ENCODE results near the gene SLC7A10. TPM values are rescaled to one million over a fixed set of nuclear protein-coding genes. Genes with fewer than 3 reads are reported as not detected.

Gene SLC7A10
- polyA plus RNA-seq, 1 of the 3 experiments (the other 2 are of a cell fraction), result 0.02 TPM

DNA sequence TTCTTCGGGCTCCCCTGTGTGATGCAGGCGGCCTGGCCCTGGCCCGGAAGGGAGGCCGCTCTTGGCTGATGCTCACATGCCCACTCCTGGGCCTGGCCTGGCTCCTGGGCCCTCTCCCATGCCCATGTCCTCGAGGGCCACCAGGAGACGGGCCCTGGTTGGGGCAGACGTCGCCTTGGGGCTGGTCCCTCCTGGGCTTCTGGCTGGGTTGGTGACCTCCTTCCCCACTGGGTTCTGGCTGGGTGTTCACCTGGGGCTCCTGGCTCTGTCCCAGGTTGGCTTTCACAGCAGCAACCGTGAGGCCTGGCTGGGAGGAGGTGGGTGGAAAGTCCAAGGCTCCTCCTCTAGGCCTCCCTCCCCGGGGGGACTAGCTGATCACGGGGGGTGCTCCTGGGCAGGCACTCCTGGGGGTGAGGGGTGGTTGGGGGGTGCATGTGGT lies 15.5 kb upstream of the SLC7A10 start:
- no peaks in the 10 kb centered on the region for H3K36me3 ChIP-seq (replicated peaks in 1 of 2; ENCODE audit: control insufficient read depth in 1 of 2, insufficient read depth in 2 of 2, low read length in 1 of 2)
- H2AFZ ChIP-seq (ENCODE audit: low read depth), result no peak overlapping the region
- no peak for DNase-seq
- POLR2A ChIA-PET, result no interaction called here
- H3K9ac ChIP-seq, result no peak overlapping the region
- no peaks in the 10 kb centered on the region for H3K27me3 ChIP-seq (ENCODE audit: insufficient read depth)
- no peaks in the 10 kb centered on the region for H4K20me1 ChIP-seq (ENCODE audit: insufficient read depth)
- no peak overlapping the region for H3K4me3 ChIP-seq (ENCODE audit: low read depth in 2 of 2, low read length in 1 of 2)
- CTCF ChIA-PET, result interaction anchor here (0.6 to 14.8 kb wide), 21 partner anchors 10 to 666 kb away, joined by 3 to 511 read pairs (median 4); partner anchors contain the start of gene CEBPA
- no peaks in the 10 kb centered on the region for H3F3A ChIP-seq (replicated peaks; ENCODE audit: insufficient read depth)
- no peaks in the 10 kb centered on the region for H3K9me2 ChIP-seq
- TF ChIP-seq RCOR1 (IDR thresholded peaks at IDR 0.05; ENCODE audit: low read length), result no peak
- TF ChIP-seq GABPA (IDR thresholded peaks at IDR 0.05; ENCODE audit: low read depth), result no peak
- no peak for TF ChIP-seq SIN3A (IDR thresholded peaks at IDR 0.05; ENCODE audit: borderline replicate concordance, low read depth, low read length)
- TF ChIP-seq FOXJ3 (CRISPR knock-in tag; IDR thresholded peaks at IDR 0.05), result no peak
- no peak for TF ChIP-seq EZH2phosphoT487 (IDR thresholded peaks at IDR 0.05; ENCODE audit: borderline replicate concordance, low read depth)
- no peak for TF ChIP-seq ELF1 (IDR thresholded peaks at IDR 0.05)
- TF ChIP-seq, protein P1, sequence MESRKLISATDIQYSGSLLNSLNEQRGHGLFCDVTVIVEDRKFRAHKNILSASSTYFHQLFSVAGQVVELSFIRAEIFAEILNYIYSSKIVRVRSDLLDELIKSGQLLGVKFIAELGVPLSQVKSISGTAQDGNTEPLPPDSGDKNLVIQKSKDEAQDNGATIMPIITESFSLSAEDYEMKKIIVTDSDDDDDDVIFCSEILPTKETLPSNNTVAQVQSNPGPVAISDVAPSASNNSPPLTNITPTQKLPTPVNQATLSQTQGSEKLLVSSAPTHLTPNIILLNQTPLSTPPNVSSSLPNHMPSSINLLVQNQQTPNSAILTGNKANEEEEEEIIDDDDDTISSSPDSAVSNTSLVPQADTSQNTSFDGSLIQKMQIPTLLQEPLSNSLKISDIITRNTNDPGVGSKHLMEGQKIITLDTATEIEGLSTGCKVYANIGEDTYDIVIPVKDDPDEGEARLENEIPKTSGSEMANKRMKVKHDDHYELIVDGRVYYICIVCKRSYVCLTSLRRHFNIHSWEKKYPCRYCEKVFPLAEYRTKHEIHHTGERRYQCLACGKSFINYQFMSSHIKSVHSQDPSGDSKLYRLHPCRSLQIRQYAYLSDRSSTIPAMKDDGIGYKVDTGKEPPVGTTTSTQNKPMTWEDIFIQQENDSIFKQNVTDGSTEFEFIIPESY (IDR thresholded peaks at IDR 0.05; ENCODE audit: borderline replicate concordance, low read depth), result no peak
- TF ChIP-seq JUND (IDR thresholded peaks at IDR 0.05), result no peak
- no peak for TF ChIP-seq POLR2AphosphoS5 (IDR thresholded peaks at IDR 0.05; ENCODE audit: low read depth, low read length)
- TF ChIP-seq, protein P2, sequence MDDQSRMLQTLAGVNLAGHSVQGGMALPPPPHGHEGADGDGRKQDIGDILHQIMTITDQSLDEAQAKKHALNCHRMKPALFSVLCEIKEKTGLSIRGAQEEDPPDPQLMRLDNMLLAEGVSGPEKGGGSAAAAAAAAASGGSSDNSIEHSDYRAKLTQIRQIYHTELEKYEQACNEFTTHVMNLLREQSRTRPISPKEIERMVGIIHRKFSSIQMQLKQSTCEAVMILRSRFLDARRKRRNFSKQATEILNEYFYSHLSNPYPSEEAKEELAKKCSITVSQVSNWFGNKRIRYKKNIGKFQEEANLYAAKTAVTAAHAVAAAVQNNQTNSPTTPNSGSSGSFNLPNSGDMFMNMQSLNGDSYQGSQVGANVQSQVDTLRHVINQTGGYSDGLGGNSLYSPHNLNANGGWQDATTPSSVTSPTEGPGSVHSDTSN (IDR thresholded peaks at IDR 0.05), result no peak
- no peak for TF ChIP-seq USF2 (IDR thresholded peaks at IDR 0.05; ENCODE audit: borderline replicate concordance, low read depth, low read length)
- TF ChIP-seq MEF2A (IDR thresholded peaks at IDR 0.05; ENCODE audit: borderline replicate concordance, low read depth), result no peak
- TF ChIP-seq TAF1 (IDR thresholded peaks at IDR 0.05; ENCODE audit: borderline replicate concordance, low read depth, low read length), result no peak
- TF ChIP-seq IRF3 (IDR thresholded peaks at IDR 0.05; ENCODE audit: low read depth, low read length), result no peak
- no peak for TF ChIP-seq NRF1 (IDR thresholded peaks at IDR 0.05; ENCODE audit: low read depth, low read length)
- TF ChIP-seq RFX5 (IDR thresholded peaks at IDR 0.05; ENCODE audit: low read length), result no peak
- no peak for TF ChIP-seq FOSL2 (IDR thresholded peaks at IDR 0.05; ENCODE audit: borderline replicate concordance, low read depth)
- TF ChIP-seq, protein P3, sequence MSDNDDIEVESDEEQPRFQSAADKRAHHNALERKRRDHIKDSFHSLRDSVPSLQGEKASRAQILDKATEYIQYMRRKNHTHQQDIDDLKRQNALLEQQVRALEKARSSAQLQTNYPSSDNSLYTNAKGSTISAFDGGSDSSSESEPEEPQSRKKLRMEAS (IDR thresholded peaks at IDR 0.05; ENCODE audit: low read depth), result no peak
- TF ChIP-seq, protein P4, sequence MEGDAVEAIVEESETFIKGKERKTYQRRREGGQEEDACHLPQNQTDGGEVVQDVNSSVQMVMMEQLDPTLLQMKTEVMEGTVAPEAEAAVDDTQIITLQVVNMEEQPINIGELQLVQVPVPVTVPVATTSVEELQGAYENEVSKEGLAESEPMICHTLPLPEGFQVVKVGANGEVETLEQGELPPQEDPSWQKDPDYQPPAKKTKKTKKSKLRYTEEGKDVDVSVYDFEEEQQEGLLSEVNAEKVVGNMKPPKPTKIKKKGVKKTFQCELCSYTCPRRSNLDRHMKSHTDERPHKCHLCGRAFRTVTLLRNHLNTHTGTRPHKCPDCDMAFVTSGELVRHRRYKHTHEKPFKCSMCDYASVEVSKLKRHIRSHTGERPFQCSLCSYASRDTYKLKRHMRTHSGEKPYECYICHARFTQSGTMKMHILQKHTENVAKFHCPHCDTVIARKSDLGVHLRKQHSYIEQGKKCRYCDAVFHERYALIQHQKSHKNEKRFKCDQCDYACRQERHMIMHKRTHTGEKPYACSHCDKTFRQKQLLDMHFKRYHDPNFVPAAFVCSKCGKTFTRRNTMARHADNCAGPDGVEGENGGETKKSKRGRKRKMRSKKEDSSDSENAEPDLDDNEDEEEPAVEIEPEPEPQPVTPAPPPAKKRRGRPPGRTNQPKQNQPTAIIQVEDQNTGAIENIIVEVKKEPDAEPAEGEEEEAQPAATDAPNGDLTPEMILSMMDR (IDR thresholded peaks at IDR 0.05), result no peak
- TF ChIP-seq SMC3 (IDR thresholded peaks at IDR 0.05; ENCODE audit: low read depth, low read length), result no peak
- H3K4me2 ChIP-seq, result no peak overlapping the region
- WGBS (ENCODE audit: low lambda C conversion rate), result 68% methylated on average over 8 of the region's 11 CpGs
- H3K79me2 ChIP-seq (ENCODE audit: insufficient read depth), result no peaks in the 10 kb centered on the region
- H3K4me1 ChIP-seq (ENCODE audit: control insufficient read depth in 1 of 2, insufficient read depth in 2 of 2, low read depth in 1 of 2, low read length in 1 of 2), result peaks cover 0 to 8% of the 10 kb centered on the region in 2 experiments; a peak in 1 of 4 replicates
- H3K9me3 ChIP-seq, result no peaks in the 10 kb centered on the region
- no peak overlapping the region for H3K27ac ChIP-seq (ENCODE audit: low read depth in 2 of 2, low read length in 1 of 2)

Measured in SK-N-SH (cell line).